Spinal cord (tissue), 10 donors: Measurements from ENCODE around the gene KIAA1217. TPM values are rescaled to one million over a fixed set of nuclear protein-coding genes. Genes with fewer than 3 reads are reported as not detected.
A peak's percentile ranks its signal among the peaks of the same experiment; 100 is the strongest.

Source experiments
- DNase-seq, 6 donors: peaks; one replicate each; pipeline versions ENCODE4 v3.0.0 to v3.0.0-alpha.2; 2013 to 2015; ENCODE audit warnings: low spot score in 6 of 6, low read depth in 4 of 6
- H3K27ac ChIP-seq: one replicate; pipeline ENCODE4 v1.5.1; 2013; ENCODE audit warnings: low read depth, low read length, control low read depth
- H3K27me3 ChIP-seq: one replicate; pipeline ENCODE4 v1.6.1; 2013; ENCODE audit warnings: low read length; ENCODE audit not compliant: control insufficient read depth, insufficient read depth
- H3K36me3 ChIP-seq: one replicate; pipeline ENCODE4 v1.6.1; 2013; ENCODE audit warnings: low read length; ENCODE audit not compliant: control insufficient read depth, insufficient read depth
- H3K4me1 ChIP-seq: one replicate; pipeline ENCODE4 v1.6.1; 2013; ENCODE audit warnings: low read length; ENCODE audit not compliant: control insufficient read depth, insufficient read depth
- H3K4me3 ChIP-seq: one replicate; pipeline ENCODE4 v1.5.1; 2013; ENCODE audit warnings: low read depth, low read length, control low read depth
- H3K9me3 ChIP-seq: one replicate; pipeline ENCODE4 v1.6.1; 2013; ENCODE audit warnings: low read length; ENCODE audit not compliant: control insufficient read depth, insufficient read depth
- WGBS: methylation state at CpG from one replicate; pipeline ENCODE4 v1.1.5; 2013; ENCODE audit warnings: missing lambda C conversion rate; ENCODE audit not compliant: insufficient coverage; 5-methylcytosine and 5-hydroxymethylcytosine counted together
- polyA plus RNA-seq, 2 donors: library from polyadenylated mRNA; unstranded; fragments of 120-200 nt; gene quantifications; one replicate each; pipeline ENCODE4 v1.2.1, GENCODE V29; 2013; ENCODE audit not compliant: insufficient read length in 2 of 2
- total RNA-seq, 2 donors: library from RNA; depleted of rRNA in 1 of 2; stranded (reverse); fragments of 120-200 nt in 1 of 2; fragments of >200 nt in 1 of 2; gene quantifications; one replicate each; pipeline versions ENCODE4 v1.2.3 to v1.2.4, GENCODE V29; 2013 to 2014
- donor health status: healthy.

Gene KIAA1217
- total and polyA plus RNA-seq, 4 donors: 8.7 to 26.7 (median 15.3) TPM

- Histone ChIP-seq H3K9me3 (no peaks in the 10 kb centered on the region), H3K4me3 (no peak overlapping the region), H3K27ac (no peak overlapping the region)
These were observed 46.4 kb downstream of the KIAA1217 start for GRCh38 chr10:24255115-24255880.

GRCh38 chr10:24255881-24256311 is 47.0 kb downstream of the KIAA1217 start:
- Histone ChIP-seq H3K4me1 (peaks cover 7% of the 10 kb centered on the region), H3K27ac (no peak overlapping the region), H3K4me3 (no peak overlapping the region), H3K36me3 (no peaks in the 10 kb centered on the region), H3K27me3 (no peaks in the 10 kb centered on the region), H3K9me3 (no peaks in the 10 kb centered on the region)
- 92% methylated on average over 2 of the region's 5 CpGs for WGBS
- DNase-seq: peak in 1 of 6 donors; percentile 44

More at GRCh38 chr10:24255115-24255880, 46.4 kb downstream of the KIAA1217 start:
- peak in 1 of 6 donors; percentile 23 for DNase-seq
- 76% methylated on average over 10 of the region's 14 CpGs for WGBS
- H3K36me3 ChIP-seq: no peaks in the 10 kb centered on the region
- H3K4me1 ChIP-seq: peaks cover 12% of the 10 kb centered on the region
- H3K27me3 ChIP-seq: no peaks in the 10 kb centered on the region

- no peak overlapping the region for H3K4me3 ChIP-seq
- WGBS: 87% methylated on average over 2 of the region's 2 CpGs
- no peak for DNase-seq
- H3K9me3 ChIP-seq: no peaks in the 10 kb centered on the region
- H3K4me1 ChIP-seq: peaks cover 7% of the 10 kb centered on the region
- H3K27me3 ChIP-seq: no peaks in the 10 kb centered on the region
- no peaks in the 10 kb centered on the region for H3K36me3 ChIP-seq
- H3K27ac ChIP-seq: no peak overlapping the region
These were observed 47.7 kb downstream of the KIAA1217 start for GRCh38 chr10:24256619-24257107.

- H3K36me3 ChIP-seq: no peaks in the 10 kb centered on the region
- peaks cover 7% of the 10 kb centered on the region for H3K4me1 ChIP-seq
- DNase-seq: no peak
- no peaks in the 10 kb centered on the region for H3K9me3 ChIP-seq
- no peak overlapping the region for H3K4me3 ChIP-seq
- H3K27ac ChIP-seq: no peak overlapping the region
- WGBS: 97% methylated on average over 4 of the region's 4 CpGs
- no peaks in the 10 kb centered on the region for H3K27me3 ChIP-seq
These were observed 48.6 kb downstream of the KIAA1217 start for GRCh38 chr10:24257588-24257987.

GRCh38 chr10:24259365-24260130 is 50.6 kb downstream of the KIAA1217 start:
- H3K4me3 ChIP-seq: no peak overlapping the region
- DNase-seq: peak in 1 of 6 donors; percentile 59
- no peak overlapping the region for H3K27ac ChIP-seq
- H3K9me3 ChIP-seq: no peaks in the 10 kb centered on the region
- no peaks in the 10 kb centered on the region for H3K27me3 ChIP-seq
- WGBS: 93% methylated on average over 4 of the region's 7 CpGs
- peaks cover 7% of the 10 kb centered on the region for H3K4me1 ChIP-seq
- no peaks in the 10 kb centered on the region for H3K36me3 ChIP-seq

- H3K4me3 ChIP-seq: no peak overlapping the region
- no peak overlapping the region for H3K27ac ChIP-seq
- H3K4me1 ChIP-seq: no peaks in the 10 kb centered on the region
- no peaks in the 10 kb centered on the region for H3K27me3 ChIP-seq
- 94% methylated on average over 2 of the region's 3 CpGs for WGBS
- no peaks in the 10 kb centered on the region for H3K36me3 ChIP-seq
- peaks cover 3% of the 10 kb centered on the region for H3K9me3 ChIP-seq
- DNase-seq: no peak
These were observed 52.7 kb downstream of the KIAA1217 start for GRCh38 chr10:24261627-24262026.

- no peaks in the 10 kb centered on the region for H3K36me3 ChIP-seq
- 56% methylated on average over 5 of the region's 7 CpGs for WGBS
- H3K4me1 ChIP-seq: no peaks in the 10 kb centered on the region
- H3K9me3 ChIP-seq: peaks cover 3% of the 10 kb centered on the region
- no peak overlapping the region for H3K27ac ChIP-seq
- no peak for DNase-seq
- no peaks in the 10 kb centered on the region for H3K27me3 ChIP-seq
- H3K4me3 ChIP-seq: no peak overlapping the region
These were observed 54.1 kb downstream of the KIAA1217 start for GRCh38 chr10:24262929-24263590.

GRCh38 chr10:24269476-24269875 is 60.5 kb downstream of the KIAA1217 start:
- H3K4me3 ChIP-seq: no peak overlapping the region
- DNase-seq: no peak
- no peaks in the 10 kb centered on the region for H3K4me1 ChIP-seq
- no peak overlapping the region for H3K27ac ChIP-seq
- WGBS: 86% methylated on average over 1 of the region's 1 CpG
- peaks cover 3% of the 10 kb centered on the region for H3K9me3 ChIP-seq
- no peaks in the 10 kb centered on the region for H3K27me3 ChIP-seq
- no peaks in the 10 kb centered on the region for H3K36me3 ChIP-seq

- H3K4me1 ChIP-seq: no peaks in the 10 kb centered on the region
- DNase-seq: no peak
- 100% methylated on average over 2 of the region's 7 CpGs for WGBS
- H3K36me3 ChIP-seq: no peaks in the 10 kb centered on the region
- no peaks in the 10 kb centered on the region for H3K9me3 ChIP-seq
- no peak overlapping the region for H3K4me3 ChIP-seq
- no peak overlapping the region for H3K27ac ChIP-seq
- no peaks in the 10 kb centered on the region for H3K27me3 ChIP-seq
These were observed 63.4 kb downstream of the KIAA1217 start for GRCh38 chr10:24272374-24272773.
